Measurements from ENCODE around the gene ILF2. TPM values are rescaled to one million over a fixed set of nuclear protein-coding genes. Genes with fewer than 3 reads are reported as not detected.

The ILF2 gene
- total RNA-seq, 1 donor from 2014 or later, result 295 TPM

GRCh38 chr1:153614189-153614900 is 56.4 kb downstream of the ILF2 start:
- TF ChIP-seq CTCF (conservative IDR thresholded peaks at IDR 0.05; ENCODE audit: low read depth, low read length), result peak; percentile 23
- H3K4me3 ChIP-seq (ENCODE audit: low read depth, low read length), result no peak overlapping the region
- no peak for DNase-seq (ENCODE audit: low read depth)

- DNase-seq (ENCODE audit: low read depth), result no peak
- TF ChIP-seq CTCF (conservative IDR thresholded peaks at IDR 0.05; ENCODE audit: low read depth, low read length), result no peak
- peak overlapping the region; percentile 99 for H3K4me3 ChIP-seq (ENCODE audit: low read depth, low read length)
Observed at GRCh38 chr1:153613406-153613805, 57.4 kb downstream of the ILF2 start.

- H3K4me3 ChIP-seq (ENCODE audit: low read depth, low read length), result peak within 1 kb of the TSS; percentile 99
- TF ChIP-seq CTCF (conservative IDR thresholded peaks at IDR 0.05; ENCODE audit: low read depth, low read length), result no peak
- DNase-seq (ENCODE audit: low read depth), result no peak
Observed at GRCh38 chr1:153612755-153613331, 58.0 kb downstream of the ILF2 start, which contains the start of gene S100A16. S100A16 (minus strand) TSS chr1:153613137; CDS start chr1:153608151, 4,986 bp downstream.

- TF ChIP-seq CTCF (conservative IDR thresholded peaks at IDR 0.05; ENCODE audit: low read depth, low read length), result no peak
- H3K4me3 ChIP-seq (ENCODE audit: low read depth, low read length), result peak overlapping the region; percentile 99
Observed at GRCh38 chr1:153612111-153612754, 58.6 kb downstream of the ILF2 start.

More at GRCh38 chr1:153612111-153612754, 58.6 kb downstream of the ILF2 start:
- no peak for DNase-seq (ENCODE audit: low read depth)

Other genes starting within 250 kb of the ILF2 start
- gene S100A7, start 210.3 kb downstream of the ILF2 start, total RNA-seq, result not detected in 2 replicates
- 1,217 and 1,569 TPM in 2 replicates for gene S100A6, start 135.0 kb downstream of the ILF2 start, total RNA-seq
- 2.7 and 4.0 TPM in 2 replicates for gene S100A5, start 130.1 kb downstream of the ILF2 start, total RNA-seq
- 31.2 and 33.8 TPM in 2 replicates for gene S100A4, start 125.2 kb downstream of the ILF2 start, total RNA-seq
- 10.2 and 27.6 TPM in 2 replicates for gene S100A3, start 121.7 kb downstream of the ILF2 start, total RNA-seq
- gene S100A2, start 105.1 kb downstream of the ILF2 start, total RNA-seq, result 24.8 and 25.6 TPM in 2 replicates
- gene S100A16, start 57.9 kb downstream of the ILF2 start, total RNA-seq, result 832 and 1,016 TPM in 2 replicates
- 11.2 and 43.8 TPM in 2 replicates for gene S100A14, start 54.7 kb downstream of the ILF2 start, total RNA-seq
- 186 and 345 TPM in 2 replicates for gene S100A13, start 43.5 kb downstream of the ILF2 start, total RNA-seq
- gene S100A1, start 42.6 kb downstream of the ILF2 start, total RNA-seq, result 1.3 and 16.5 TPM in 2 replicates
- 53.0 and 64.7 TPM in 2 replicates for gene CHTOP, start 36.9 kb downstream of the ILF2 start, total RNA-seq
- gene SNAPIN, start 12.3 kb downstream of the ILF2 start, total RNA-seq, result 59.8 and 79.9 TPM in 2 replicates
- 0.72 and 0.92 TPM in 2 replicates for gene NPR1, start 7.7 kb upstream of the ILF2 start, total RNA-seq
- 23.2 and 30.3 TPM in 2 replicates for gene INTS3, start 57.1 kb upstream of the ILF2 start, total RNA-seq
- gene SLC27A3, start 104.4 kb upstream of the ILF2 start, total RNA-seq, result 5.1 and 6.5 TPM in 2 replicates